Lung (tissue), 12 donors: ENCODE measurements around the gene PLCL1. TPM values are rescaled to one million over a fixed set of nuclear protein-coding genes. Genes with fewer than 3 reads are reported as not detected.

ENCODE experiments used
- ATAC-seq: fragments of 200-7000 bp; cut with Tn5 transposase; one replicate; pipeline ENCODE4 v1.9.1; 2020; ENCODE audit warnings: moderate number of reproducible peaks; ENCODE audit not compliant: insufficient read depth, low FRiP score
- DNase-seq, 3 donors: peaks; one replicate each; pipeline ENCODE4 v3.0.0-alpha.2; 2013 to 2017
- H3K27ac ChIP-seq, 2 donors: one replicate each; pipeline ENCODE4 v1.5.1; 2013; ENCODE audit warnings: mild to moderate bottlenecking in 2 of 2, moderate library complexity in 2 of 2, control low read depth in 1 of 2, inconsistent platforms in 1 of 2, low read depth in 1 of 2, low read length in 1 of 2
- H3K27me3 ChIP-seq, 3 donors: one replicate each; pipeline ENCODE4 v1.5.1; 2013; ENCODE audit warnings: low read length in 2 of 3; ENCODE audit not compliant: control insufficient read depth in 3 of 3, insufficient read depth in 3 of 3
- H3K36me3 ChIP-seq, 4 donors: one replicate each; pipeline ENCODE4 v1.5.1; 2013; ENCODE audit warnings: low read length in 4 of 4, mild to moderate bottlenecking in 1 of 4, moderate library complexity in 1 of 4; ENCODE audit not compliant: control insufficient read depth in 4 of 4, insufficient read depth in 4 of 4
- H3K4me1 ChIP-seq, 5 donors: one replicate each; pipeline ENCODE4 v1.5.1; 2013; ENCODE audit warnings: low read length in 5 of 5, mild to moderate bottlenecking in 2 of 5, moderate library complexity in 1 of 5; ENCODE audit not compliant: control insufficient read depth in 5 of 5, insufficient read depth in 5 of 5
- H3K4me3 ChIP-seq: one replicate; pipeline ENCODE4 v1.5.1; 2013; ENCODE audit warnings: mild to moderate bottlenecking, control low read depth, moderate library complexity
- H3K9ac ChIP-seq, 2 donors: one replicate each; pipeline ENCODE4 v1.5.1; 2013; ENCODE audit warnings: low read length in 2 of 2, control low read depth in 1 of 2; ENCODE audit not compliant: insufficient read depth in 1 of 2
- H3K9me3 ChIP-seq, 4 donors: one replicate each; pipeline ENCODE4 v1.5.1; 2013; ENCODE audit warnings: low read length in 3 of 4, mild to moderate bottlenecking in 1 of 4, moderate library complexity in 1 of 4; ENCODE audit not compliant: control insufficient read depth in 4 of 4, insufficient read depth in 3 of 4
- CTCF ChIP-seq: IDR thresholded peaks from 2 replicates; pipeline ENCODE4 v1.5.1; 2012; ENCODE audit warnings: mild to moderate bottlenecking; ENCODE audit errors: control extremely low read depth, extremely low read depth
- WGBS, 2 donors: extraction: QIAGEN DNeasy Blood & Tissue Kit; methylation state at CpG; one replicate each; pipeline ENCODE4 v1.1.7; 2013; 5-methylcytosine and 5-hydroxymethylcytosine counted together
- polyA plus RNA-seq, 2 donors: library from polyadenylated mRNA; stranded (reverse); fragments of 200-250 nt; gene quantifications; one replicate each; pipeline ENCODE4 v1.2.1, GENCODE V29; 2013
- total RNA-seq, 2 donors: library from RNA; depleted of rRNA in 1 of 2; stranded (reverse); fragments of >200 nt in 1 of 2; gene quantifications; one replicate each; pipeline ENCODE4 v1.2.1, GENCODE V29; 2014 to 2021
- donor health status: control.
- donor health status: control.
- donor health status: Bipolar disorder and iron deficiency.
- donor health status: healthy.
- donor health status: DM: yes; HTN: yes; CAD: no.

PLCL1 gene
- total and polyA plus RNA-seq, 4 donors: 1.1 to 13.0 (median 2.9) TPM

- no peak for TF ChIP-seq CTCF
- peaks cover 0 to 2% (median under 1%) of the 10 kb centered on the region in 4 donors for H3K9me3 ChIP-seq
- ATAC-seq: no peak
- WGBS, 2 donors: 89 to 96% methylated on average over 1 of the region's 1 CpG
- H3K9ac ChIP-seq: no peak overlapping the region
- H3K27ac ChIP-seq: no peak overlapping the region
- peaks cover 0 to 16% (median 4%) of the 10 kb centered on the region in 5 donors for H3K4me1 ChIP-seq
- DNase-seq: no peak
- H3K4me3 ChIP-seq: no peak overlapping the region
- no peaks in the 10 kb centered on the region for H3K27me3 ChIP-seq
- no peaks in the 10 kb centered on the region for H3K36me3 ChIP-seq
Measured at GRCh38 chr2:197863744-197864143, 59.4 kb downstream of the PLCL1 start.

- no peaks in the 10 kb centered on the region for H3K9me3 ChIP-seq
- DNase-seq: no peak
- H3K4me3 ChIP-seq: no peak overlapping the region
- H3K4me1 ChIP-seq: peaks cover 0 to 37% (median 10%) of the 10 kb centered on the region in 5 donors
- H3K27me3 ChIP-seq: no peaks in the 10 kb centered on the region
- TF ChIP-seq CTCF: no peak
- no peak for ATAC-seq
- H3K27ac ChIP-seq: no peak overlapping the region
- no peaks in the 10 kb centered on the region for H3K36me3 ChIP-seq
- H3K9ac ChIP-seq: no peak overlapping the region
Measured at GRCh38 chr2:197866455-197866854, 62.1 kb downstream of the PLCL1 start.

GRCh38 chr2:197867033-197867432, 62.6 kb downstream of the PLCL1 start:
- no peak for TF ChIP-seq CTCF

GRCh38 chr2:197867624-197868023, 63.2 kb downstream of the PLCL1 start:
- peak in 1 of 3 donors; percentile 28 for DNase-seq
- H3K4me1 ChIP-seq: peaks cover 0 to 43% (median 10%) of the 10 kb centered on the region in 5 donors
- no peaks in the 10 kb centered on the region for H3K9me3 ChIP-seq
- no peak for ATAC-seq
- 85 to 87% methylated on average over 3 of the region's 3 CpGs for WGBS, 2 donors
- no peaks in the 10 kb centered on the region for H3K36me3 ChIP-seq
- no peak for TF ChIP-seq CTCF
- H3K27me3 ChIP-seq: no peaks in the 10 kb centered on the region
- H3K27ac ChIP-seq: peak overlapping the region in 1 of 2 donors; percentile 12
- no peak overlapping the region for H3K4me3 ChIP-seq
- no peak overlapping the region for H3K9ac ChIP-seq

More at GRCh38 chr2:197867033-197867432, 62.6 kb downstream of the PLCL1 start:
- no peaks in the 10 kb centered on the region for H3K27me3 ChIP-seq
- DNase-seq: no peak
- ATAC-seq: no peak
- WGBS, 2 donors: 98% methylated on average over 2 of the region's 2 CpGs
- H3K36me3 ChIP-seq: no peaks in the 10 kb centered on the region
- peaks cover 0 to 42% (median 10%) of the 10 kb centered on the region in 5 donors for H3K4me1 ChIP-seq
- H3K9me3 ChIP-seq: no peaks in the 10 kb centered on the region
- no peak overlapping the region for H3K9ac ChIP-seq
- H3K27ac ChIP-seq: peak overlapping the region in 1 of 2 donors; percentile 12
- no peak overlapping the region for H3K4me3 ChIP-seq
